Upper lobe of left lung (tissue), 6 donors: ENCODE data around the gene PIGB. TPM values are rescaled to one million over a fixed set of nuclear protein-coding genes. Genes with fewer than 3 reads are reported as not detected.

Experiments used
- ATAC-seq, 2 donors: fragments of 200-7000 bp; cut with Tn5 transposase; one replicate each; pipeline ENCODE4 v1.9.1; 2022; ENCODE audit warnings: mild to moderate bottlenecking in 2 of 2, moderate library complexity in 2 of 2; ENCODE audit not compliant: low FRiP score in 2 of 2
- DNase-seq, 2 donors: peaks; one replicate each; pipeline ENCODE4 v3.0.0-alpha.2; 2019 to 2020
- H3K27ac ChIP-seq, 4 donors: fragments of 200-600 bp; sonication (generic); one replicate each; pipeline ENCODE4 v1.5.1; 2016 to 2019
- H3K27me3 ChIP-seq, 4 donors: fragments of 200-600 bp; sonication (generic); one replicate each; pipeline ENCODE4 v1.5.1; 2017 to 2019
- H3K36me3 ChIP-seq, 4 donors: fragments of 200-600 bp; sonication (generic); one replicate each; pipeline ENCODE4 v1.5.1; 2016 to 2019
- H3K4me1 ChIP-seq, 4 donors: fragments of 200-600 bp; sonication (generic); one replicate each; pipeline ENCODE4 v1.5.1; 2018 to 2019
- H3K4me3 ChIP-seq, 4 donors: fragments of 200-600 bp; sonication (generic); one replicate each; pipeline ENCODE4 v1.5.1; 2017 to 2019; ENCODE audit warnings: mild to moderate bottlenecking in 2 of 4, moderate library complexity in 1 of 4
- H3K9me3 ChIP-seq, 4 donors: fragments of 200-600 bp; sonication (generic); one replicate each; pipeline ENCODE4 v1.5.1; 2018 to 2019
- EP300 ChIP-seq, 4 donors: sonication (generic); formaldehyde crosslinking; IDR thresholded peaks; one replicate each; pipeline ENCODE4 v1.5.1; 2017; ENCODE audit warnings: antibody characterized with exemption in 4 of 4, control low read depth in 2 of 4
- POLR2A ChIP-seq, 4 donors: fragments of 450-650 bp; IDR thresholded peaks; one replicate each; pipeline ENCODE4 v1.5.1; 2016 to 2017; ENCODE audit warnings: antibody characterized with exemption in 4 of 4, mild to moderate bottlenecking in 2 of 4
- POLR2AphosphoS5 ChIP-seq, 2 donors: sonication (generic); formaldehyde crosslinking; IDR thresholded peaks; one replicate each; pipeline ENCODE4 v1.5.1; 2017; ENCODE audit warnings: antibody characterized with exemption in 2 of 2
- WGBS, 2 donors: methylation state at CpG; one replicate each; pipeline ENCODE4 v1.1.5; 2017 to 2018; 5-methylcytosine and 5-hydroxymethylcytosine counted together
- total RNA-seq, 6 donors: library from RNA; depleted of rRNA in 4 of 6; stranded (reverse); fragments of >200 nt in 4 of 6; gene quantifications; one replicate each; pipeline versions ENCODE4 v1.1.0 to v1.2.1, GENCODE V29; 2016 to 2021
- TF ChIP-seq, protein P1 (sequence below), 6 experiments: fragments of 450-650 bp in 4 of 6; fragments of 200-600 bp in 2 of 6; sonication (generic) in 2 of 6; IDR thresholded peaks; one replicate each; pipeline ENCODE4 v1.5.1; 2016 to 2019; ENCODE audit warnings: antibody characterized with exemption in 6 of 6
- donor health status: DM: no; HTN: no; CAD: no; lungs with moderate emphysema.
- donor health status: DM: no; HTN: yes; CAD: no; lungs with severe emphysema.

The PIGB gene
- total RNA-seq, 6 donors from 2014 or later: 3.0 to 14.7 (median 9.3) TPM

DNA sequence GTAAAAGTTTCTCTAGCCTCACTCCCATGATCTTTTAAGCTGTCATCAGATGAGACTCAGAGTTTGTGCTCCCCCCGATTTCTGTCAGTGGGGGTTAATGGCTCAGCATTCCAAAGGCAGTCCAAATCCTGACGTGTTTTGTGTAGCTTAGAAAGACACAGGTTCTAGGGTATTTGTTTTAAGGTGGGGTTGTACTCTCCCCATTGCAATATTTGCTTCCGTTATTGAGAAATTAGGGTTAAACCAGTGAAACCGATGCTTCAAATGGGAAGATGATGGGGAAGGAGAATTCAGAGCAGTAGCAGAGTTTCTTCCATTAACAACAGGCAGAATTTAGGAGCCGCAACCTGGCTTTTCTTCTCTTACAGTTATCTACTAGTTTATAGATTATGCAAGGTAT lies 3.4 kb downstream of the PIGB start:
- no peak for DNase-seq
- H3K9me3 ChIP-seq: no peaks in the 10 kb centered on the region
- H3K27me3 ChIP-seq: no peaks in the 10 kb centered on the region
- H3K4me3 ChIP-seq: no peak overlapping the region
- WGBS, 2 donors: 69 to 73% methylated on average over 5 of the region's 5 CpGs
- no peak overlapping the region for H3K27ac ChIP-seq
- no peaks in the 10 kb centered on the region for H3K36me3 ChIP-seq
- peaks cover 15 to 29% (median 22%) of the 10 kb centered on the region in 4 donors for H3K4me1 ChIP-seq
- no peak for ATAC-seq
- TF ChIP-seq POLR2A (IDR thresholded peaks at IDR 0.05) (no peak), EP300 (IDR thresholded peaks at IDR 0.05) (no peak), POLR2AphosphoS5 (IDR thresholded peaks at IDR 0.05) (no peak)
- TF ChIP-seq, protein P1, sequence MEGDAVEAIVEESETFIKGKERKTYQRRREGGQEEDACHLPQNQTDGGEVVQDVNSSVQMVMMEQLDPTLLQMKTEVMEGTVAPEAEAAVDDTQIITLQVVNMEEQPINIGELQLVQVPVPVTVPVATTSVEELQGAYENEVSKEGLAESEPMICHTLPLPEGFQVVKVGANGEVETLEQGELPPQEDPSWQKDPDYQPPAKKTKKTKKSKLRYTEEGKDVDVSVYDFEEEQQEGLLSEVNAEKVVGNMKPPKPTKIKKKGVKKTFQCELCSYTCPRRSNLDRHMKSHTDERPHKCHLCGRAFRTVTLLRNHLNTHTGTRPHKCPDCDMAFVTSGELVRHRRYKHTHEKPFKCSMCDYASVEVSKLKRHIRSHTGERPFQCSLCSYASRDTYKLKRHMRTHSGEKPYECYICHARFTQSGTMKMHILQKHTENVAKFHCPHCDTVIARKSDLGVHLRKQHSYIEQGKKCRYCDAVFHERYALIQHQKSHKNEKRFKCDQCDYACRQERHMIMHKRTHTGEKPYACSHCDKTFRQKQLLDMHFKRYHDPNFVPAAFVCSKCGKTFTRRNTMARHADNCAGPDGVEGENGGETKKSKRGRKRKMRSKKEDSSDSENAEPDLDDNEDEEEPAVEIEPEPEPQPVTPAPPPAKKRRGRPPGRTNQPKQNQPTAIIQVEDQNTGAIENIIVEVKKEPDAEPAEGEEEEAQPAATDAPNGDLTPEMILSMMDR (IDR thresholded peaks at IDR 0.05): no peak

DNA sequence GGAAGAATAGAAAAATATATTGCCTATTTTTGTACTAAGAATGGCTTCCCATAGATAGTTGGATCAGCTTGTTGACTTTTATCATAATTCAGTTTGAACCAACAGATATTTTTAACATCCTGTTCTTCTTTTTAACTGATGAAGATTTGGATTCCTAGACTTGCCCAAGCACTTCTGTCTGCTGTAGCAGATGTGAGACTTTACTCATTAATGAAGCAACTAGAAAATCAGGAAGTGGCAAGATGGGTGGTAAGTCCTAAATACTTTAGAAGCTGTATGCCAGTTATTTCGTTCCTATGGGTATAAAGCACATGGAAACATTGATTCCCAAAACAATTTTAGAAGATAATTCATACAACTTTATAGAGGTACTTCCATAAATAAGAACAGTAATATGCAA lies 8.4 kb downstream of the PIGB start:
- Histone ChIP-seq H3K4me1 (no peaks in the 10 kb centered on the region), H3K36me3 (peaks cover 0 to 38% (median 2%) of the 10 kb centered on the region in 4 donors), H3K4me3 (no peak overlapping the region), H3K27me3 (no peaks in the 10 kb centered on the region), H3K27ac (no peak overlapping the region), H3K9me3 (no peaks in the 10 kb centered on the region)
- DNase-seq: no peak
- no peak for ATAC-seq
- 59 to 66% methylated on average over 1 of the region's 1 CpG for WGBS, 2 donors
- TF ChIP-seq POLR2AphosphoS5 (IDR thresholded peaks at IDR 0.05): no peak
- no peak for TF ChIP-seq POLR2A (IDR thresholded peaks at IDR 0.05)
- TF ChIP-seq, protein P1 (IDR thresholded peaks at IDR 0.05): no peak
- no peak for TF ChIP-seq EP300 (IDR thresholded peaks at IDR 0.05)

DNA sequence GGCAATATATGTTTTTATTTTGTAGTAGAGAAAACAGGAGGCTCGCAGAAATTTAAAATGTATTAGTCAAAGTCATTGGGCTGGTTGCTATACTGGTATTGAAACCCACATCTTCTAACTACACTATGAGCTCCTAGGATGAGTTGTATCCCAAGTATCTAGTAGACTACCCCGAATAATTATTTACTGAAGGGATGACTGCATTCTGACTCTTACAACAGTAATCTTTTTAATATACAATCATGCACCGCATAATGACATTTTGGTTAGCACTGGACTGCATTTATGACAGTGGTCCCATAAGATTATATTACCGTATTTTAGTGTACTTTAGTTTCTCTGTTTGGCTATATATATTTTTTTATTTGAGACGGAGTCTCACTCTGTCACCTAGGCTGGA lies 15.3 kb downstream of the PIGB start:
- Histone ChIP-seq H3K9me3 (no peaks in the 10 kb centered on the region), H3K27me3 (no peaks in the 10 kb centered on the region), H3K4me1 (no peaks in the 10 kb centered on the region), H3K4me3 (no peak overlapping the region), H3K27ac (no peak overlapping the region), H3K36me3 (peaks cover 0 to 80% (median 6%) of the 10 kb centered on the region in 4 donors)
- TF ChIP-seq POLR2AphosphoS5 (IDR thresholded peaks at IDR 0.05): no peak
- TF ChIP-seq, protein P1 (IDR thresholded peaks at IDR 0.05): no peak
- TF ChIP-seq EP300 (IDR thresholded peaks at IDR 0.05): no peak
- TF ChIP-seq POLR2A (IDR thresholded peaks at IDR 0.05): no peak
- DNase-seq (no peak), ATAC-seq (no peak)
- WGBS, 2 donors: 91 to 92% methylated on average over 5 of the region's 5 CpGs

DNA sequence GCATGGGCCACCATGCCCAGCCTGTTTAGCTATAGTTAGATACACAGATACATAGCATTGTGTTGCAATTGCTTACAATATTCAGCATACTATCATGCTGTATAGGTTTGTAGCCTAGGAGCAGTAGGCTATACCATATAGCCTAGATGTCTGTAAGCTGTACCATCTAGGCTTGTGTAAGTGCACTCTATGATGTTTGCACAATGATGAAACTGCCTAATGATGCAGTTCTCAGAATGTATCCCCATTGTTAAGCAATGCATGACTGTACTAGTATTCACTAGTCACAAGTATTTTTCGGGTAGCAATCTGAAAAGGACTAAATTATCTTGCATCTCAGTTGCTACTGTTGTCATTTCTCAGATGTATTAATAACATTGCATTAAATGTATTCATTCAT lies 16.0 kb downstream of the PIGB start:
- no peak overlapping the region for H3K4me3 ChIP-seq
- 95 to 96% methylated on average over 1 of the region's 1 CpG for WGBS, 2 donors
- TF ChIP-seq, protein P1 (IDR thresholded peaks at IDR 0.05): no peak
- TF ChIP-seq POLR2AphosphoS5 (IDR thresholded peaks at IDR 0.05) (no peak), POLR2A (IDR thresholded peaks at IDR 0.05) (no peak), EP300 (IDR thresholded peaks at IDR 0.05) (no peak)

DNA sequence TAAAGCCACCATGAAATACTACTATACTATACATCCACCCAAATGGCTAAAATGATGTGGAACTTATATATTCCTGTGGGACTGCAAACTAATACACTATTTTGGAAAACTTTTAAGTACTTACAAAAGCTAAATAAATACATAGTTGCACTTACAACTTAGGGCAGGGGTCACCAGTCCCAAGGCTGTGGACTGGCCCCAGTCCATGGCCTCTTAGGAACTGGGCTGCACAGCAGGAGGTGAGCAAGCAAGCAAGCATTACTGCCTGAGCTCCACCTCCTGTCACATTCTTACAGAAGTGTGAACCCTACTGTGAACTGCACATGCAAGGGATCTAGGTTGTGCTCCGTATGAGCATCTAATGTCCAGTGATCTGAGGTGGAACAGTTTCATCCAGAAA lies 18.1 kb downstream of the PIGB start:
- H3K27me3 ChIP-seq: no peaks in the 10 kb centered on the region
- no peak overlapping the region for H3K27ac ChIP-seq
- DNase-seq (no peak), ATAC-seq (no peak)
- WGBS, 2 donors: 100% methylated on average over 1 of the region's 1 CpG
- H3K4me3 ChIP-seq: no peak overlapping the region
- no peaks in the 10 kb centered on the region for H3K4me1 ChIP-seq
- H3K9me3 ChIP-seq: no peaks in the 10 kb centered on the region
- TF ChIP-seq, protein P1 (IDR thresholded peaks at IDR 0.05): no peak
- TF ChIP-seq POLR2AphosphoS5 (IDR thresholded peaks at IDR 0.05) (no peak), POLR2A (IDR thresholded peaks at IDR 0.05) (no peak)
- H3K36me3 ChIP-seq: peaks cover 0 to 60% (median 4%) of the 10 kb centered on the region in 4 donors

More for the DNA sequence above, 16.0 kb downstream of the PIGB start:
- no peak overlapping the region for H3K27ac ChIP-seq
- no peaks in the 10 kb centered on the region for H3K27me3 ChIP-seq
- H3K4me1 ChIP-seq: no peaks in the 10 kb centered on the region
- no peaks in the 10 kb centered on the region for H3K9me3 ChIP-seq
- ATAC-seq (no peak), DNase-seq (no peak)
- peaks cover 0 to 75% (median 6%) of the 10 kb centered on the region in 4 donors for H3K36me3 ChIP-seq
